HEK293 (cell line): ENCODE results near the gene TRDMT1.

Source experiments
- KLF9 ChIP-seq: fragments of 450-650 bp; formaldehyde crosslinking; IDR thresholded peaks from 2 replicates; pipeline ENCODE4 v1.5.1; 2016; ENCODE audit warnings: missing biosample characterization, missing genetic modification characterization, low read depth
- PRDM1 ChIP-seq: fragments of 450-650 bp; formaldehyde crosslinking; IDR thresholded peaks from 2 replicates; pipeline ENCODE4; 2016; ENCODE audit warnings: missing biosample characterization, missing genetic modification characterization
- PRDM4 ChIP-seq: fragments of 450-650 bp; formaldehyde crosslinking; IDR thresholded peaks from 2 replicates; pipeline ENCODE4 v1.5.1; 2017; ENCODE audit warnings: missing biosample characterization, missing genetic modification characterization
- ZBTB44 ChIP-seq: fragments of 450-650 bp; IDR thresholded peaks from 2 replicates; pipeline ENCODE4 v1.5.1; 2018; ENCODE audit warnings: missing biosample characterization, mild to moderate bottlenecking, missing genetic modification characterization
- ZBTB7A ChIP-seq: fragments of 450-650 bp; formaldehyde crosslinking; IDR thresholded peaks from 2 replicates; pipeline ENCODE4 v1.5.1; 2016; ENCODE audit warnings: low read depth, missing biosample characterization, missing genetic modification characterization
- ZNF157 ChIP-seq: fragments of 450-650 bp; formaldehyde crosslinking; IDR thresholded peaks from 2 replicates; pipeline ENCODE4 v1.5.1; 2016; ENCODE audit warnings: missing biosample characterization, missing genetic modification characterization
- ZNF324 ChIP-seq: fragments of 450-650 bp; formaldehyde crosslinking; IDR thresholded peaks from 2 replicates; pipeline ENCODE4 v1.5.1; 2016; ENCODE audit warnings: missing biosample characterization, missing genetic modification characterization
- ZNF335 ChIP-seq: fragments of 450-650 bp; formaldehyde crosslinking; conservative IDR thresholded peaks from 2 replicates; pipeline ENCODE4 v1.5.1; 2016; ENCODE audit warnings: missing biosample characterization, missing genetic modification characterization
- ZNF341 ChIP-seq: fragments of 450-650 bp; formaldehyde crosslinking; IDR thresholded peaks from 2 replicates; pipeline ENCODE4; 2016; ENCODE audit warnings: low read depth, missing biosample characterization, missing genetic modification characterization
- ZNF350 ChIP-seq: fragments of 450-650 bp; formaldehyde crosslinking; IDR thresholded peaks from 2 replicates; pipeline ENCODE4 v1.5.0; 2017; ENCODE audit warnings: missing biosample characterization, mild to moderate bottlenecking, missing genetic modification characterization
- ZNF423 ChIP-seq: fragments of 450-650 bp; formaldehyde crosslinking; IDR thresholded peaks from 2 replicates; pipeline ENCODE4 v1.5.1; 2016; ENCODE audit warnings: missing biosample characterization, missing genetic modification characterization
- ZNF530 ChIP-seq: fragments of 450-650 bp; formaldehyde crosslinking; IDR thresholded peaks from 2 replicates; pipeline ENCODE4 v1.5.1; 2016; ENCODE audit warnings: low read depth, missing biosample characterization, missing genetic modification characterization
- ZNF561 ChIP-seq: fragments of 450-650 bp; IDR thresholded peaks from 2 replicates; pipeline ENCODE4 v1.5.1; 2018; ENCODE audit warnings: missing biosample characterization, missing genetic modification characterization, borderline replicate concordance
- ZNF585B ChIP-seq: fragments of 450-650 bp; formaldehyde crosslinking; IDR thresholded peaks from 2 replicates; pipeline ENCODE4 v1.5.1; 2016; ENCODE audit warnings: missing biosample characterization, missing genetic modification characterization
- ZNF624 ChIP-seq: fragments of 450-650 bp; formaldehyde crosslinking; IDR thresholded peaks from 2 replicates; pipeline ENCODE4 v1.5.1; 2017; ENCODE audit warnings: missing biosample characterization, missing genetic modification characterization
- ZNF639 ChIP-seq: fragments of 450-650 bp; formaldehyde crosslinking; IDR thresholded peaks from 2 replicates; pipeline ENCODE4 v1.5.1; 2016; ENCODE audit warnings: missing biosample characterization, missing genetic modification characterization
- ZNF660 ChIP-seq: fragments of 450-650 bp; IDR thresholded peaks from 2 replicates; pipeline ENCODE4 v1.5.1; 2018; ENCODE audit warnings: missing biosample characterization, mild to moderate bottlenecking, missing genetic modification characterization
- ZXDB ChIP-seq: fragments of 450-650 bp; formaldehyde crosslinking; IDR thresholded peaks from 2 replicates; pipeline ENCODE4 v1.5.1; 2016; ENCODE audit warnings: missing biosample characterization, missing genetic modification characterization
- TF ChIP-seq, protein P1 (sequence below): fragments of 450-650 bp; formaldehyde crosslinking; IDR thresholded peaks from 2 replicates; pipeline ENCODE4 v1.5.1; 2016; ENCODE audit warnings: missing biosample characterization, missing genetic modification characterization
- TF ChIP-seq, protein P2 (sequence below): fragments of 450-650 bp; formaldehyde crosslinking; IDR thresholded peaks from 2 replicates; pipeline ENCODE4 v1.5.1; 2016; ENCODE audit warnings: missing biosample characterization, missing genetic modification characterization
- TF ChIP-seq, protein P3 (sequence below): fragments of 450-650 bp; formaldehyde crosslinking; IDR thresholded peaks from 2 replicates; pipeline ENCODE4 v1.5.1; 2016; ENCODE audit warnings: missing biosample characterization, missing genetic modification characterization

Gene TRDMT1

DNA sequence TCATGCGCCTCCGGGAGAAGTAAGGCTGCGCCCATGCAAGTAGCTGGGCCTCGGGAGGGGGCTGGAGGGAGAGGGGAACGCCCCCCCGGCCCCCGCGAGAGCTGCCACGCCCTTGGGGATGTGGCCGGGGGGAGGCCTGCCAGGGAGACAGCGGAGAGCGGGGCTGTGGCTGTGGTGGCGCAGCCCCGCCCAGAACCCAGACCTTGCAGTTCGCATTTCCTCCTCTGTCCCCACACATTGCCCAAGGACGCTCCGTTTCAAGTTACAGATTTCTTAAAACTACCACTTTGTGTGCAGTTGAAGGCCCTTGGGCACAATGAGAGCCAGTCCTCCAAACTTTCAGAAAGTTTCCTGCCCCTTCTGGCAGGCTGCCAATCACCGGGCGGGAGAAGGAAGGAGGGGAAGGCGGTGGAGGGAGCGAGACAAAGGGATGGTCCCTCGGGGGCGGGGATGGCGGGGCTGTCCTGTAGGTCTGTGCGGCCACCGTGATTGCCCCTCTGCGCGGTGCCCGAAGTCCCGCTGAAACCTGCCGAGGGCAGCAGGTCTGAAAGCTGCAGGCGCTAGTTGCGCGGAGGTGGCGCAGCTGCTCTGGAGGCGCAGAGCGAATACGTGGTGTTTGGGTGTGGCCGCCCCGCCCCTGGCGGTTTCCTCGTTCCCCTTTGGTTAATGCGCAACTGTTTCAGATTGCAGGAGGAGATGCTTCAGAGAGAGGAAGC is 28.7 kb upstream of the TRDMT1 start (continued):
- TF ChIP-seq ZNF639 (tag by site-specific recombination) = 0 out of 2 replicates have a peak, but pooled peaks have one; percentile 34
- peak; percentile 50 for TF ChIP-seq ZBTB44
- 0 out of 2 replicates have a peak, but pooled peaks have one; percentile 78 for TF ChIP-seq ZNF561
- TF ChIP-seq ZBTB7A (tag by site-specific recombination) = peak; percentile 17; the same call in 1 of the 2 replicates
- no peak for TF ChIP-seq ZNF530 (tag by site-specific recombination)
- peak; percentile 45 for TF ChIP-seq ZNF423
- TF ChIP-seq ZNF341 (tag by site-specific recombination) = peak; percentile 96
- peak; percentile 98 for TF ChIP-seq KLF9 (tag by site-specific recombination)
- TF ChIP-seq, protein P1, sequence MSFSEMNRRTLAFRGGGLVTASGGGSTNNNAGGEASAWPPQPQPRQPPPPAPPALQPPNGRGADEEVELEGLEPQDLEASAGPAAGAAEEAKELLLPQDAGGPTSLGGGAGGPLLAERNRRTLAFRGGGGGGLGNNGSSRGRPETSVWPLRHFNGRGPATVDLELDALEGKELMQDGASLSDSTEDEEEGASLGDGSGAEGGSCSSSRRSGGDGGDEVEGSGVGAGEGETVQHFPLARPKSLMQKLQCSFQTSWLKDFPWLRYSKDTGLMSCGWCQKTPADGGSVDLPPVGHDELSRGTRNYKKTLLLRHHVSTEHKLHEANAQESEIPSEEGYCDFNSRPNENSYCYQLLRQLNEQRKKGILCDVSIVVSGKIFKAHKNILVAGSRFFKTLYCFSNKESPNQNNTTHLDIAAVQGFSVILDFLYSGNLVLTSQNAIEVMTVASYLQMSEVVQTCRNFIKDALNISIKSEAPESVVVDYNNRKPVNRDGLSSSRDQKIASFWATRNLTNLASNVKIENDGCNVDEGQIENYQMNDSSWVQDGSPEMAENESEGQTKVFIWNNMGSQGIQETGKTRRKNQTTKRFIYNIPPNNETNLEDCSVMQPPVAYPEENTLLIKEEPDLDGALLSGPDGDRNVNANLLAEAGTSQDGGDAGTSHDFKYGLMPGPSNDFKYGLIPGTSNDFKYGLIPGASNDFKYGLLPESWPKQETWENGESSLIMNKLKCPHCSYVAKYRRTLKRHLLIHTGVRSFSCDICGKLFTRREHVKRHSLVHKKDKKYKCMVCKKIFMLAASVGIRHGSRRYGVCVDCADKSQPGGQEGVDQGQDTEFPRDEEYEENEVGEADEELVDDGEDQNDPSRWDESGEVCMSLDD (tag by site-specific recombination) = 0 out of 2 replicates have a peak, but pooled peaks have one; percentile 33
- 0 out of 2 replicates have a peak, but pooled peaks have one; percentile 26 for TF ChIP-seq ZNF324 (tag by site-specific recombination)
- peak; percentile 77 for TF ChIP-seq ZXDB (tag by site-specific recombination)
- peak; percentile 28; the same call in 1 of the 2 replicates for TF ChIP-seq PRDM1 (tag by site-specific recombination)
- TF ChIP-seq ZNF585B (tag by site-specific recombination) = no peak
- peak; percentile 91 for TF ChIP-seq ZNF660
- peak; percentile 97 for TF ChIP-seq ZNF335 (tag by site-specific recombination)
- TF ChIP-seq, protein P2, sequence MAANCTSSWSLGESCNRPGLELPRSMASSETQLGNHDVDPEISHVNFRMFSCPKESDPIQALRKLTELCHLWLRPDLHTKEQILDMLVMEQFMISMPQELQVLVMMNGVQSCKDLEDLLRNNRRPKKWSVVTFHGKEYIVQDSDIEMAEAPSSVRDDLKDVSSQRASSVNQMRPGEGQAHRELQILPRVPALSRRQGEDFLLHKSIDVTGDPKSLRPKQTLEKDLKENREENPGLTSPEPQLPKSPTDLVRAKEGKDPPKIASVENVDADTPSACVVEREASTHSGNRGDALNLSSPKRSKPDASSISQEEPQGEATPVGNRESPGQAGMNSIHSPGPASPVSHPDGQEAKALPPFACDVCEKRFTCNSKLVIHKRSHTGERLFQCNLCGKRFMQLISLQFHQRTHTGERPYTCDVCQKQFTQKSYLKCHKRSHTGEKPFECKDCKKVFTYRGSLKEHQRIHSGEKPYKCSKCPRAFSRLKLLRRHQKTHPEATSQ (tag by site-specific recombination) = no peak; the same call in 1 of the 2 replicates
- TF ChIP-seq PRDM4 = peak; percentile 100
- TF ChIP-seq ZNF350 = no peak
- TF ChIP-seq ZNF624 (tag by site-specific recombination) = no peak
- TF ChIP-seq ZNF157 (tag by site-specific recombination) = no peak
- TF ChIP-seq, protein P3, sequence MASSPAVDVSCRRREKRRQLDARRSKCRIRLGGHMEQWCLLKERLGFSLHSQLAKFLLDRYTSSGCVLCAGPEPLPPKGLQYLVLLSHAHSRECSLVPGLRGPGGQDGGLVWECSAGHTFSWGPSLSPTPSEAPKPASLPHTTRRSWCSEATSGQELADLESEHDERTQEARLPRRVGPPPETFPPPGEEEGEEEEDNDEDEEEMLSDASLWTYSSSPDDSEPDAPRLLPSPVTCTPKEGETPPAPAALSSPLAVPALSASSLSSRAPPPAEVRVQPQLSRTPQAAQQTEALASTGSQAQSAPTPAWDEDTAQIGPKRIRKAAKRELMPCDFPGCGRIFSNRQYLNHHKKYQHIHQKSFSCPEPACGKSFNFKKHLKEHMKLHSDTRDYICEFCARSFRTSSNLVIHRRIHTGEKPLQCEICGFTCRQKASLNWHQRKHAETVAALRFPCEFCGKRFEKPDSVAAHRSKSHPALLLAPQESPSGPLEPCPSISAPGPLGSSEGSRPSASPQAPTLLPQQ (tag by site-specific recombination) = peak; percentile 59; the same call in 1 of the 2 replicates
